A549 (cell line): ENCODE results near the gene CDC42EP4. TPM values are rescaled to one million over a fixed set of nuclear protein-coding genes. Genes with fewer than 3 reads are reported as not detected.

ENCODE experiments used
- ATAC-seq, 2 experiments: fragments of 200-7000 bp in 1 of 2; fragments of >200 bp in 1 of 2; cut with Nextera tagmentation in 1 of 2; cut with Tn5 transposase in 1 of 2; 3 replicates each; pipeline versions ENCODE4 v1.8.0 to v1.9.1; 2018 to 2020; ENCODE audit warnings: mild to moderate bottlenecking in 1 of 2, moderate library complexity in 1 of 2
- CTCF ChIA-PET: fragments of 300-600 bp; sonication (Branson Sonifier 250); formaldehyde crosslinking; extraction: SDS; loops from one replicate; lab custom pipeline; 2021; ENCODE audit warnings: antibody characterized with exemption, inconsistent platforms; lab: Yijun Ruan, JAX
- POLR2A ChIA-PET: fragments of 350-600 bp; formaldehyde crosslinking; extraction: SDS; loops from one replicate; lab custom pipeline; 2021; ENCODE audit warnings: antibody characterized with exemption, inconsistent platforms; lab: Yijun Ruan, JAX
- DNase-seq, 2 experiments: peaks; one replicate each; pipeline versions ENCODE4 v3.0.0 to v3.0.0-alpha.2; 2011 to 2016; ENCODE audit warnings: low read depth in 1 of 2, low spot score in 1 of 2
- FAIRE-seq: peaks from 2 replicates; lab custom pipeline; 2011; peaks lifted over from hg19 to GRCh38; lab: Jason Lieb, UNC
- H3K27ac ChIP-seq, 2 experiments: fragments of >200 bp; sonication (Bioruptor Twin); formaldehyde crosslinking; 3 replicates each; pipeline ENCODE4 v1.5.1; 2016 to 2017
- H3K4me1 ChIP-seq: fragments of >200 bp; sonication (Bioruptor Twin); formaldehyde crosslinking; 3 replicates; pipeline ENCODE4 v1.6.1; 2016
- H3K4me2 ChIP-seq: fragments of >200 bp; sonication (Bioruptor Twin); formaldehyde crosslinking; 3 replicates; pipeline ENCODE4 v1.6.1; 2016
- H3K4me3 ChIP-seq: fragments of >200 bp; sonication (Bioruptor Twin); formaldehyde crosslinking; 3 replicates; pipeline ENCODE4 v1.5.1; 2016
- H3K9me3 ChIP-seq: fragments of >200 bp; sonication (Bioruptor Twin); formaldehyde crosslinking; 3 replicates; pipeline ENCODE4 v1.6.1; 2016
- BHLHE40 ChIP-seq: IDR thresholded peaks from 2 replicates; pipeline ENCODE4 v1.6.1; 2012; ENCODE audit warnings: low read depth, low read length, inconsistent platforms
- CBX2 ChIP-seq: fragments of 200-600 bp; sonication (generic); IDR thresholded peaks from 2 replicates; pipeline ENCODE4 v1.6.1; 2016; ENCODE audit warnings: low read depth, mild to moderate bottlenecking, borderline replicate concordance
- CEBPB ChIP-seq, 2 experiments: fragments of >200 bp in 1 of 2; sonication (Bioruptor Twin) in 1 of 2; formaldehyde crosslinking in 1 of 2; IDR thresholded peaks; 2 replicates each; pipeline ENCODE4 v1.6.1; 2012 to 2016
- EHF ChIP-seq: fragments of 250-450 bp; sonication (Bioruptor Pico); IDR thresholded peaks from 2 replicates; pipeline ENCODE4 v1.5.0; 2020; ENCODE audit warnings: mild to moderate bottlenecking
- EHMT2 ChIP-seq: fragments of 200-600 bp; sonication (generic); IDR thresholded peaks from 2 replicates; pipeline ENCODE4 v1.6.1; 2016; ENCODE audit warnings: antibody characterized with exemption, low read depth, mild to moderate bottlenecking, moderate library complexity
- EP300 ChIP-seq, 2 experiments: fragments of >200 bp; sonication (Bioruptor Twin); formaldehyde crosslinking; IDR thresholded peaks; 2 replicates in 1 of 2; 3 replicates in 1 of 2; pipeline ENCODE4 v1.6.1; 2016 to 2017
- FOSB ChIP-seq: fragments of 250-450 bp; sonication (Bioruptor Pico); IDR thresholded peaks from 2 replicates; pipeline ENCODE4 v1.5.0; 2020; ENCODE audit warnings: mild to moderate bottlenecking, moderate library complexity
- GATA3 ChIP-seq: IDR thresholded peaks from 2 replicates; pipeline ENCODE4 v1.6.1; 2012; ENCODE audit warnings: borderline replicate concordance
- HES2 ChIP-seq: fragments of >200 bp; sonication (Bioruptor Twin); formaldehyde crosslinking; IDR thresholded peaks from 2 replicates; pipeline ENCODE4 v1.6.1; 2016
- HEYL ChIP-seq: fragments of 250-450 bp; sonication (Bioruptor Pico); IDR thresholded peaks from 2 replicates; pipeline ENCODE4 v1.8.0; 2021; ENCODE audit warnings: mild to moderate bottlenecking, moderate library complexity
- HOXA7 ChIP-seq: fragments of 250-450 bp; sonication (Bioruptor Pico); IDR thresholded peaks from 2 replicates; pipeline ENCODE4 v1.5.0; 2020; ENCODE audit warnings: mild to moderate bottlenecking, moderate library complexity
- HOXB13 ChIP-seq: fragments of 250-450 bp; sonication (Bioruptor Pico); IDR thresholded peaks from 2 replicates; pipeline ENCODE4 v1.5.0; 2020; ENCODE audit warnings: low read depth, mild to moderate bottlenecking, moderate library complexity
- HOXB5 ChIP-seq: fragments of 250-450 bp; sonication (Bioruptor Pico); IDR thresholded peaks from 2 replicates; pipeline ENCODE4 v1.5.0; 2020; ENCODE audit warnings: mild to moderate bottlenecking, moderate library complexity
- JUNB ChIP-seq: fragments of >200 bp; sonication (Bioruptor Twin); formaldehyde crosslinking; IDR thresholded peaks from 2 replicates; pipeline ENCODE4 v1.6.1; 2016
- KDM1A ChIP-seq: fragments of 200-600 bp; sonication (generic); IDR thresholded peaks from 2 replicates; pipeline ENCODE4 v1.6.1; 2016; ENCODE audit warnings: low read depth, mild to moderate bottlenecking
- MAFK ChIP-seq: fragments of 450-650 bp; IDR thresholded peaks from 2 replicates; pipeline ENCODE4 v1.6.1; 2014; ENCODE audit not compliant: partially characterized antibody
- MAZ ChIP-seq: fragments of 150-350 bp; IDR thresholded peaks from 2 replicates; pipeline ENCODE4 v1.6.1; 2014; ENCODE audit warnings: antibody characterized with exemption, low read depth, low read length, borderline replicate concordance
- NR3C1 ChIP-seq: fragments of >200 bp; sonication (Bioruptor Twin); formaldehyde crosslinking; IDR thresholded peaks from 3 replicates; pipeline ENCODE4 v1.6.1; 2017
- PBX3 ChIP-seq: IDR thresholded peaks from 2 replicates; pipeline ENCODE4 v1.6.1; 2012
- RARB ChIP-seq: fragments of 250-450 bp; sonication (Bioruptor Pico); IDR thresholded peaks from 2 replicates; pipeline ENCODE4 v1.8.0; 2021; ENCODE audit warnings: mild to moderate bottlenecking, moderate library complexity
- SMC3 ChIP-seq: fragments of >200 bp; sonication (Bioruptor Twin); formaldehyde crosslinking; IDR thresholded peaks from 3 replicates; pipeline ENCODE4 v1.6.1; 2018; ENCODE audit warnings: inconsistent platforms
- ZC3H11A ChIP-seq: fragments of 450-650 bp; IDR thresholded peaks from 2 replicates; pipeline ENCODE4 v1.6.1; 2014; ENCODE audit warnings: antibody characterized with exemption, mild to moderate bottlenecking
- ZSCAN20 ChIP-seq: fragments of 250-450 bp; sonication (Bioruptor Pico); IDR thresholded peaks from 2 replicates; pipeline ENCODE4 v1.8.0; 2022; ENCODE audit warnings: mild to moderate bottlenecking, moderate library complexity
- WGBS: methylation state at CpG from one replicate; pipeline ENCODE4 v1.1.6; 2017; ENCODE audit errors: missing lambda C conversion rate; 5-methylcytosine and 5-hydroxymethylcytosine counted together
- polyA plus RNA-seq, 4 experiments: library from polyadenylated mRNA; depleted of rRNA in 3 of 4; stranded (reverse); fragments of >200 nt; fragmentation: RNase III in 1 of 4; extraction: RNeasy Plus Mini Kit Qiagen cat#74134 plus additional on column Dnase treatment in 1 of 4; gene quantifications; 2 replicates in 3 of 4; 3 replicates in 1 of 4; pipeline ENCODE4 v1.2.3, GENCODE V29; 2011 to 2017
- TF ChIP-seq, protein P1 (sequence below): fragments of >200 bp; sonication (Bioruptor Twin); formaldehyde crosslinking; IDR thresholded peaks from 3 replicates; pipeline ENCODE4 v1.6.1; 2016
- TF ChIP-seq, protein P2 (sequence below): fragments of 450-650 bp; IDR thresholded peaks from 2 replicates; pipeline ENCODE4 v1.6.1; 2014; ENCODE audit warnings: antibody characterized with exemption
- TF ChIP-seq, protein P3 (sequence below): fragments of 250-450 bp; sonication (Bioruptor Pico); IDR thresholded peaks from 2 replicates; pipeline ENCODE4 v1.5.0; 2020; ENCODE audit warnings: low read depth, mild to moderate bottlenecking, moderate library complexity

Gene CDC42EP4
- polyA plus RNA-seq, 2 of the 4 experiments (the other 2 are of a cell fraction) = 33.8 to 65.7 TPM

GRCh38 chr17:73283250-73283649, 28.6 kb downstream of the CDC42EP4 start:
- TF ChIP-seq BHLHE40 (no peak), ZSCAN20 (no peak), MAFK (no peak), HOXB5 (CRISPR knock-in tag) (no peak), HOXA7 (CRISPR knock-in tag) (no peak), GATA3 (no peak), ZC3H11A (no peak), CBX2 (no peak), PBX3 (no peak), MAZ (no peak), SMC3 (no peak), JUNB (no peak), NR3C1 (no peak)
- TF ChIP-seq, protein P1, sequence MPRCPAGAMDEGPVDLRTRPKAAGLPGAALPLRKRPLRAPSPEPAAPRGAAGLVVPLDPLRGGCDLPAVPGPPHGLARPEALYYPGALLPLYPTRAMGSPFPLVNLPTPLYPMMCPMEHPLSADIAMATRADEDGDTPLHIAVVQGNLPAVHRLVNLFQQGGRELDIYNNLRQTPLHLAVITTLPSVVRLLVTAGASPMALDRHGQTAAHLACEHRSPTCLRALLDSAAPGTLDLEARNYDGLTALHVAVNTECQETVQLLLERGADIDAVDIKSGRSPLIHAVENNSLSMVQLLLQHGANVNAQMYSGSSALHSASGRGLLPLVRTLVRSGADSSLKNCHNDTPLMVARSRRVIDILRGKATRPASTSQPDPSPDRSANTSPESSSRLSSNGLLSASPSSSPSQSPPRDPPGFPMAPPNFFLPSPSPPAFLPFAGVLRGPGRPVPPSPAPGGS = no peak
- TF ChIP-seq, protein P2, sequence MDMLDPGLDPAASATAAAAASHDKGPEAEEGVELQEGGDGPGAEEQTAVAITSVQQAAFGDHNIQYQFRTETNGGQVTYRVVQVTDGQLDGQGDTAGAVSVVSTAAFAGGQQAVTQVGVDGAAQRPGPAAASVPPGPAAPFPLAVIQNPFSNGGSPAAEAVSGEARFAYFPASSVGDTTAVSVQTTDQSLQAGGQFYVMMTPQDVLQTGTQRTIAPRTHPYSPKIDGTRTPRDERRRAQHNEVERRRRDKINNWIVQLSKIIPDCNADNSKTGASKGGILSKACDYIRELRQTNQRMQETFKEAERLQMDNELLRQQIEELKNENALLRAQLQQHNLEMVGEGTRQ = no peak
- WGBS = 91% methylated on average over 5 of the region's 5 CpGs
- DNase-seq = no peak
- no peak for ATAC-seq
- Histone ChIP-seq H3K4me2 (no peak overlapping the region), H3K27ac (no peak overlapping the region), H3K4me1 (peaks cover 31% of the 10 kb centered on the region), H3K9me3 (no peaks in the 10 kb centered on the region), H3K4me3 (no peak overlapping the region)
- POLR2A ChIA-PET = no interaction called here
- CTCF ChIA-PET = interaction anchor here (0.6 to 9.1 kb wide), 7 partner anchors 13 to 1508 kb away, joined by 3 to 72 read pairs (median 4); partner anchors contain the start of gene CDC42EP4
- no peak for FAIRE-seq

DNA sequence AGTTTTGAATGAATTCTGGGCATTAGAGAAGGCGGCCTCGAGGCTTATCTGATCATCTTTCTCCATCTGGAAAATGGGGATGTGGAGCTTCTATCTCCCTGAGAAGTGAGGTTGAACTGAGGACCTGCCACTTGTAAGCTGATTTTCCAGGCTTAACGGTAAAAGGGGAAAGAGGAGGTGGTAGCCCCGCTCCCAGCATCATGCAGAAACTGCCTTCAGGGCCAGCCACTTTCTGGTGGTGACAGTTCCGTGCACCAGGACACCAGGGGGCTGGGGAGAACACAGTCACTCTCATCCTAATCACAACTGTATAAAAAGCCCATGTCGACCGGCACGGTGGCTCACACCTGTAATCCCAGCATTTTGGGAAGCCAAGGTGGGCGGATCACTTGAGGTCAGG, 29.2 kb downstream of the CDC42EP4 start:
- TF ChIP-seq KDM1A = no peak
- TF ChIP-seq EP300 (IDR thresholded peaks at IDR 0.05) = no peak
- TF ChIP-seq HOXB13 (CRISPR knock-in tag) = no peak
- no peak for TF ChIP-seq HES2
- TF ChIP-seq CEBPB (IDR thresholded peaks at IDR 0.05) = no peak
- TF ChIP-seq, protein P2 = no peak
- no peak for TF ChIP-seq RARB
- TF ChIP-seq, protein P3, sequence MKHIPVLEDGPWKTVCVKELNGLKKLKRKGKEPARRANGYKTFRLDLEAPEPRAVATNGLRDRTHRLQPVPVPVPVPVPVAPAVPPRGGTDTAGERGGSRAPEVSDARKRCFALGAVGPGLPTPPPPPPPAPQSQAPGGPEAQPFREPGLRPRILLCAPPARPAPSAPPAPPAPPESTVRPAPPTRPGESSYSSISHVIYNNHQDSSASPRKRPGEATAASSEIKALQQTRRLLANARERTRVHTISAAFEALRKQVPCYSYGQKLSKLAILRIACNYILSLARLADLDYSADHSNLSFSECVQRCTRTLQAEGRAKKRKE (CRISPR knock-in tag) = no peak
- no peak for TF ChIP-seq SMC3
- TF ChIP-seq MAFK = no peak
- TF ChIP-seq HOXA7 (CRISPR knock-in tag) = no peak
- no peak for TF ChIP-seq EHMT2
- TF ChIP-seq JUNB = no peak
- no peak for TF ChIP-seq HEYL (CRISPR knock-in tag)
- TF ChIP-seq EHF (CRISPR knock-in tag) = no peak
- no peak for TF ChIP-seq GATA3
- no peak for TF ChIP-seq FOSB
- FAIRE-seq = no peak
- no peaks in the 10 kb centered on the region for H3K9me3 ChIP-seq
- peaks cover 25% of the 10 kb centered on the region for H3K4me1 ChIP-seq
- no peak overlapping the region for H3K4me3 ChIP-seq
- H3K27ac ChIP-seq = no peak overlapping the region
- H3K4me2 ChIP-seq = no peak overlapping the region
- ChIA-PET CTCF (interaction anchor here (0.9 to 9.1 kb wide), 6 partner anchors 9 to 86 kb away, joined by 3 to 72 read pairs (median 6); partner anchors contain the start of gene CDC42EP4), POLR2A (no interaction called here)
- whole genome bisulfite sequencing = 93% methylated on average over 9 of the region's 9 CpGs
- ATAC-seq = no peak
- no peak for DNase-seq
